GM03348 (cell line): ENCODE measurements around the gene USP32.
"Not testable (repeated sequence)": the region's sequence is repeated elsewhere in the genome, so short reads cannot be mapped to it uniquely, and the experiment has no call there.

ENCODE experiments used
- DNase-seq: peaks from one replicate; pipeline ENCODE4 v3.0.0; 2012; ENCODE audit warnings: low spot score

Gene USP32

GRCh38 chr17:60410001-60410400 is 18.1 kb upstream of the USP32 start:
- no peak for DNase-seq

GRCh38 chr17:60406887-60407286 is 15.0 kb upstream of the USP32 start:
- DNase-seq = no peak

GRCh38 chr17:60403962-60404361 is 12.0 kb upstream of the USP32 start:
- DNase-seq = no peak

GRCh38 chr17:60403523-60403810 is 11.5 kb upstream of the USP32 start:
- DNase-seq = no peak

- no peak for DNase-seq
Observed at GRCh38 chr17:60401819-60402218, 9.9 kb upstream of the USP32 start.

GRCh38 chr17:60398227-60398959 is 6.5 kb upstream of the USP32 start:
- no peak for DNase-seq

GRCh38 chr17:60396412-60396811 is 4.5 kb upstream of the USP32 start:
- DNase-seq = no peak

- no peak for DNase-seq
Observed at GRCh38 chr17:60395508-60396065, 3.7 kb upstream of the USP32 start.

- DNase-seq = no peak
Observed at GRCh38 chr17:60393840-60394723, 2.1 kb upstream of the USP32 start.

GRCh38 chr17:60392845-60393702 is 1.1 kb upstream of the USP32 start:
- DNase-seq = peak; percentile 41

- no peak for DNase-seq
Observed at GRCh38 chr17:60391471-60392041, 377 bp downstream of the USP32 start.

- DNase-seq = peak; percentile 55
Observed at GRCh38 chr17:60390925-60391470, 935 bp downstream of the USP32 start.

GRCh38 chr17:60390186-60390585 is 1.7 kb downstream of the USP32 start:
- DNase-seq = peak; percentile 82

- no peak for DNase-seq
Observed at GRCh38 chr17:60388742-60389141, 3.2 kb downstream of the USP32 start.

- no peak for DNase-seq
Observed at GRCh38 chr17:60387666-60388065, 4.3 kb downstream of the USP32 start.

- no peak for DNase-seq
Observed at GRCh38 chr17:60386147-60387058, 5.5 kb downstream of the USP32 start.

- DNase-seq = not testable (repeated sequence)
Observed at GRCh38 chr17:60384921-60385320, 7.0 kb downstream of the USP32 start.

GRCh38 chr17:60383379-60383778 is 8.6 kb downstream of the USP32 start:
- DNase-seq = no peak

GRCh38 chr17:60381958-60382357 is 10.0 kb downstream of the USP32 start:
- no peak for DNase-seq

- not testable (repeated sequence) for DNase-seq
Observed at GRCh38 chr17:60379461-60379860, 12.5 kb downstream of the USP32 start.
